ENCODE measurements around the gene NAV2.
"Not testable (repeated sequence)": the region's sequence is repeated elsewhere in the genome, so short reads cannot be mapped to it uniquely, and the experiment has no call there.

The NAV2 gene

GRCh38 chr11:20003351-20003750 is 290.7 kb downstream of the NAV2 start:
- TF ChIP-seq, protein P1, sequence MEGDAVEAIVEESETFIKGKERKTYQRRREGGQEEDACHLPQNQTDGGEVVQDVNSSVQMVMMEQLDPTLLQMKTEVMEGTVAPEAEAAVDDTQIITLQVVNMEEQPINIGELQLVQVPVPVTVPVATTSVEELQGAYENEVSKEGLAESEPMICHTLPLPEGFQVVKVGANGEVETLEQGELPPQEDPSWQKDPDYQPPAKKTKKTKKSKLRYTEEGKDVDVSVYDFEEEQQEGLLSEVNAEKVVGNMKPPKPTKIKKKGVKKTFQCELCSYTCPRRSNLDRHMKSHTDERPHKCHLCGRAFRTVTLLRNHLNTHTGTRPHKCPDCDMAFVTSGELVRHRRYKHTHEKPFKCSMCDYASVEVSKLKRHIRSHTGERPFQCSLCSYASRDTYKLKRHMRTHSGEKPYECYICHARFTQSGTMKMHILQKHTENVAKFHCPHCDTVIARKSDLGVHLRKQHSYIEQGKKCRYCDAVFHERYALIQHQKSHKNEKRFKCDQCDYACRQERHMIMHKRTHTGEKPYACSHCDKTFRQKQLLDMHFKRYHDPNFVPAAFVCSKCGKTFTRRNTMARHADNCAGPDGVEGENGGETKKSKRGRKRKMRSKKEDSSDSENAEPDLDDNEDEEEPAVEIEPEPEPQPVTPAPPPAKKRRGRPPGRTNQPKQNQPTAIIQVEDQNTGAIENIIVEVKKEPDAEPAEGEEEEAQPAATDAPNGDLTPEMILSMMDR (IDR thresholded peaks at IDR 0.05; ENCODE audit: borderline replicate concordance, extremely low read depth, low read length, poor library complexity, severe bottlenecking) = no peak
- TF ChIP-seq EZH2 (IDR thresholded peaks at IDR 0.05; ENCODE audit: borderline replicate concordance, low read depth, low read length, severe bottlenecking) = no peak
- Histone ChIP-seq H4K20me1 (ENCODE audit: insufficient read depth, low read length) (no peaks in the 10 kb centered on the region), H3K4me2 (ENCODE audit: insufficient read depth, low read length) (no peak overlapping the region), H3K27ac (ENCODE audit: low read length) (no peak overlapping the region), H3K79me2 (ENCODE audit: insufficient read depth, low read length) (no peaks in the 10 kb centered on the region), H2AFZ (ENCODE audit: low read depth, low read length) (no peak overlapping the region), H3K9ac (ENCODE audit: low read depth, low read length) (no peak overlapping the region), H3K9me3 (ENCODE audit: insufficient read depth, low read length, severe bottlenecking) (no peaks in the 10 kb centered on the region), H3K27me3 (ENCODE audit: insufficient read depth, low read length, poor library complexity) (peaks cover 3% of the 10 kb centered on the region), H3K36me3 (ENCODE audit: insufficient read depth, low read length) (no peaks in the 10 kb centered on the region), H3K4me3 (ENCODE audit: low read depth in 1 of 2, low read length in 2 of 2) (no peak overlapping the region), H3K4me1 (ENCODE audit: insufficient read depth, low read length) (no peaks in the 10 kb centered on the region)
- no peak for ATAC-seq (ENCODE audit: insufficient read depth, low read depth)
- no peak for DNase-seq

DNA sequence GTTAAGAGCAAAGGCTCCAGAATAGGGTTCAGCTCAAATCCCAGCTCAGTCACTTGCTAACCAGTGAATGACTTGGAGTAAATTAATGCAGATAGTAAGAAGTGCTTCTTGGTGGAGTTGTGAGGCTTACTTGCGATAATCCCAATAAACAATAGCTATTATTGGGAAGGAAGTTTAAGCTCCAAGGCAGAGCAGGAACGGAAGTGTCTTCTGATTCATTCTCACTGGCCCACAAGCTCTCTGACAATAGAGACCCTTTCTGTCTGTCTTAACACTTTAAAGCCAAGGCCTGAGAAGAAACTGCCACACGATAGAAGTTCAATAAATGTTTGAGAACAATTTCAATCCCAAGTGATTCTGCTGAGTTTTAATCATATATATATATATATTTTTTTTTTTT is 292.2 kb downstream of the NAV2 start:
- H4K20me1 ChIP-seq (ENCODE audit: insufficient read depth, low read length) = no peaks in the 10 kb centered on the region
- DNase-seq = no peak
- H3K79me2 ChIP-seq (ENCODE audit: insufficient read depth, low read length) = no peaks in the 10 kb centered on the region
- no peak for TF ChIP-seq EZH2 (IDR thresholded peaks at IDR 0.05; ENCODE audit: borderline replicate concordance, low read depth, low read length, severe bottlenecking)
- TF ChIP-seq, protein P1 (IDR thresholded peaks at IDR 0.05; ENCODE audit: borderline replicate concordance, extremely low read depth, low read length, poor library complexity, severe bottlenecking) = no peak
- H2AFZ ChIP-seq (ENCODE audit: low read depth, low read length) = no peak overlapping the region
- H3K9ac ChIP-seq (ENCODE audit: low read depth, low read length) = no peak overlapping the region
- no peak for ATAC-seq (ENCODE audit: insufficient read depth, low read depth)
- H3K4me2 ChIP-seq (ENCODE audit: insufficient read depth, low read length) = no peak overlapping the region
- no peak overlapping the region for H3K27ac ChIP-seq (ENCODE audit: low read length)
- no peaks in the 10 kb centered on the region for H3K9me3 ChIP-seq (ENCODE audit: insufficient read depth, low read length, severe bottlenecking)
- H3K27me3 ChIP-seq (ENCODE audit: insufficient read depth, low read length, poor library complexity) = peaks cover 3% of the 10 kb centered on the region
- no peak overlapping the region for H3K4me3 ChIP-seq (ENCODE audit: low read depth in 1 of 2, low read length in 2 of 2)
- H3K36me3 ChIP-seq (ENCODE audit: insufficient read depth, low read length) = no peaks in the 10 kb centered on the region
- H3K4me1 ChIP-seq (ENCODE audit: insufficient read depth, low read length) = no peaks in the 10 kb centered on the region

GRCh38 chr11:20005747-20006146 is 293.1 kb downstream of the NAV2 start:
- Histone ChIP-seq H3K27ac (ENCODE audit: low read length) (no peak overlapping the region), H3K4me2 (ENCODE audit: insufficient read depth, low read length) (no peak overlapping the region), H2AFZ (ENCODE audit: low read depth, low read length) (no peak overlapping the region), H3K4me3 (ENCODE audit: low read depth in 1 of 2, low read length in 2 of 2) (no peak overlapping the region), H3K36me3 (ENCODE audit: insufficient read depth, low read length) (no peaks in the 10 kb centered on the region), H3K27me3 (ENCODE audit: insufficient read depth, low read length, poor library complexity) (peaks cover 3% of the 10 kb centered on the region), H4K20me1 (ENCODE audit: insufficient read depth, low read length) (no peaks in the 10 kb centered on the region), H3K9me3 (ENCODE audit: insufficient read depth, low read length, severe bottlenecking) (no peaks in the 10 kb centered on the region), H3K4me1 (ENCODE audit: insufficient read depth, low read length) (no peaks in the 10 kb centered on the region), H3K79me2 (ENCODE audit: insufficient read depth, low read length) (no peaks in the 10 kb centered on the region), H3K9ac (ENCODE audit: low read depth, low read length) (no peak overlapping the region)
- TF ChIP-seq, protein P1 (IDR thresholded peaks at IDR 0.05; ENCODE audit: borderline replicate concordance, extremely low read depth, low read length, poor library complexity, severe bottlenecking) = no peak
- TF ChIP-seq EZH2 (IDR thresholded peaks at IDR 0.05; ENCODE audit: borderline replicate concordance, low read depth, low read length, severe bottlenecking) = no peak
- DNase-seq (no peak), ATAC-seq (ENCODE audit: insufficient read depth, low read depth) (no peak)

GRCh38 chr11:20006618-20007017 is 294.0 kb downstream of the NAV2 start:
- H3K4me2 ChIP-seq (ENCODE audit: insufficient read depth, low read length); H4K20me1 ChIP-seq (ENCODE audit: insufficient read depth, low read length); H3K9me3 ChIP-seq (ENCODE audit: insufficient read depth, low read length, severe bottlenecking); ATAC-seq (ENCODE audit: insufficient read depth, low read depth); DNase-seq; H3K27ac ChIP-seq (ENCODE audit: low read length); H3K4me3 ChIP-seq (ENCODE audit: low read depth in 1 of 2, low read length in 2 of 2); H3K27me3 ChIP-seq (ENCODE audit: insufficient read depth, low read length, poor library complexity); H3K79me2 ChIP-seq (ENCODE audit: insufficient read depth, low read length); H3K4me1 ChIP-seq (ENCODE audit: insufficient read depth, low read length); H3K36me3 ChIP-seq (ENCODE audit: insufficient read depth, low read length); H2AFZ ChIP-seq (ENCODE audit: low read depth, low read length); H3K9ac ChIP-seq (ENCODE audit: low read depth, low read length): not testable (repeated sequence)

All from DND-41 (cell line).